HCT116 (cell line): ENCODE data around the gene ACSBG1. TPM values are rescaled to one million over a fixed set of nuclear protein-coding genes. Genes with fewer than 3 reads are reported as not detected.

Experiments
- ATAC-seq: fragments of 200-7000 bp; cut with Tn5 transposase; 2 replicates; pipeline ENCODE4 v1.9.1; 2020; ENCODE audit warnings: mild to moderate bottlenecking, moderate library complexity
- BruUV-seq: library from RNA; stranded (reverse); fragments of 400-500 nt; replicated peaks from 2 replicates; lab custom pipeline; 2021; lab: Mats Ljungman, UMichigan
- CTCF ChIA-PET: fragments of 300-600 bp; sonication (Branson Sonifier 250); formaldehyde crosslinking; loops from one replicate; lab custom pipeline; 2021; ENCODE audit warnings: antibody characterized with exemption; lab: Charles Lee
- POLR2A ChIA-PET: fragments of 300-600, 350-600 bp; sonication (Branson Sonifier 250); formaldehyde crosslinking; loops from one replicate; lab custom pipeline; 2021; ENCODE audit warnings: antibody characterized with exemption; lab: Charles Lee
- RAD21 ChIA-PET, 2 experiments: fragments of 300-600 bp; sonication (Branson Sonifier 250); formaldehyde crosslinking; loops; one replicate each; lab custom pipeline; 2023; ENCODE audit warnings: low total read pairs in 2 of 2; ENCODE audit not compliant: uncharacterized antibody in 2 of 2, unreplicated experiment in 2 of 2, low non-redundant PET in 1 of 2; lab: Charles Lee
- DNase-seq: peaks from one replicate; pipeline ENCODE4 v3.0.0-alpha.2; 2010; ENCODE audit warnings: low read depth, low spot score
- H2AFZ ChIP-seq: fragments of 200-600 bp; shearing (Covaris generic), sonication (generic); 2 replicates; pipeline ENCODE4 v1.6.1; 2017; ENCODE audit warnings: low read depth, mixed run types, mixed read lengths, antibody characterized with exemption, low read length; ENCODE audit not compliant: poor library complexity, severe bottlenecking
- H3K27ac ChIP-seq: 2 replicates; pipeline ENCODE4 v1.5.1; 2012; ENCODE audit warnings: low read depth, low read length
- H3K27me3 ChIP-seq: fragments of 200-600 bp; sonication (generic); 2 replicates; pipeline ENCODE4 v1.6.1; 2016; ENCODE audit warnings: mixed run types, low read length, mixed read lengths; ENCODE audit not compliant: insufficient read depth
- H3K36me3 ChIP-seq, 2 experiments: fragments of 200-500 bp in 1 of 2; fragments of 200-600 bp in 1 of 2; sonication (Bioruptor generic) in 1 of 2; sonication (generic) in 1 of 2; 2 replicates each; pipeline versions ENCODE4 v1.5.1 to v1.6.1; 2014 to 2016; ENCODE audit warnings: low read length in 2 of 2, inconsistent platforms in 1 of 2, mixed read lengths in 1 of 2, mixed run types in 1 of 2; ENCODE audit not compliant: insufficient read depth in 2 of 2, control insufficient read depth in 1 of 2
- H3K4me1 ChIP-seq, 2 experiments: fragments of 200-600 bp in 1 of 2; sonication (generic) in 1 of 2; 2 replicates each; pipeline versions ENCODE4 v1.5.1 to v1.6.1; 2012 to 2017; ENCODE audit warnings: low read length in 2 of 2, inconsistent platforms in 1 of 2, mild to moderate bottlenecking in 1 of 2, mixed read lengths in 1 of 2, mixed run types in 1 of 2, moderate library complexity in 1 of 2; ENCODE audit not compliant: insufficient read depth in 2 of 2, control insufficient read depth in 1 of 2
- H3K4me2 ChIP-seq: fragments of 200-600 bp; sonication (generic); 2 replicates; pipeline ENCODE4 v1.6.1; 2017; ENCODE audit warnings: mixed run types, low read length, mixed read lengths
- H3K4me3 ChIP-seq, 2 experiments: fragments of 200-600 bp in 1 of 2; sonication (generic) in 1 of 2; replicated peaks in 1 of 2; 2 replicates each; pipeline ENCODE4 v1.5.1; 2011 to 2016; ENCODE audit warnings: low read length in 2 of 2, control low read depth in 1 of 2, low read depth in 1 of 2, mild to moderate bottlenecking in 1 of 2, mixed read lengths in 1 of 2, mixed run types in 1 of 2
- H3K79me2 ChIP-seq: fragments of 200-600 bp; sonication (generic); 2 replicates; pipeline ENCODE4 v1.6.1; 2017; ENCODE audit warnings: mild to moderate bottlenecking, mixed run types, low read length, moderate library complexity, mixed read lengths; ENCODE audit not compliant: insufficient read depth
- H3K9ac ChIP-seq: fragments of 200-600 bp; sonication (generic); 2 replicates; pipeline ENCODE4 v1.6.1; 2016; ENCODE audit warnings: low read length, mixed read lengths
- H3K9me2 ChIP-seq: fragments of 200-600 bp; sonication (generic), shearing (Covaris generic); 2 replicates; pipeline ENCODE4 v1.6.1; 2017; ENCODE audit warnings: mixed run types, mild to moderate bottlenecking, moderate library complexity; ENCODE audit not compliant: insufficient read depth
- H3K9me3 ChIP-seq, 2 experiments: fragments of 200-500 bp in 1 of 2; fragments of 200-600 bp in 1 of 2; sonication (Bioruptor generic) in 1 of 2; sonication (generic) in 1 of 2; 2 replicates each; pipeline ENCODE4 v1.6.1; 2014 to 2017; ENCODE audit warnings: low read length in 2 of 2, mixed read lengths in 2 of 2, inconsistent platforms in 1 of 2, low read depth in 1 of 2, mild to moderate bottlenecking in 1 of 2, mixed run types in 1 of 2, moderate library complexity in 1 of 2; ENCODE audit not compliant: control insufficient read depth in 1 of 2, insufficient read depth in 1 of 2
- H4K20me1 ChIP-seq: fragments of 200-600 bp; sonication (generic), shearing (Covaris generic); 2 replicates; pipeline ENCODE4 v1.6.1; 2017; ENCODE audit warnings: mixed run types, mild to moderate bottlenecking, moderate library complexity; ENCODE audit not compliant: insufficient read depth
- CEBPB ChIP-seq: IDR thresholded peaks from 2 replicates; pipeline ENCODE4 v1.6.1; 2012; ENCODE audit warnings: low read depth
- CTCF ChIP-seq, 3 experiments: fragments of 200-600 bp in 1 of 3; sonication (generic) in 1 of 3; IDR thresholded peaks in 2 of 3; conservative IDR thresholded peaks in 1 of 3; 2 replicates each; pipeline ENCODE4 v1.5.1; 2012 to 2017; ENCODE audit warnings: low read depth in 2 of 3, low read length in 2 of 3, antibody characterized with exemption in 1 of 3, borderline replicate concordance in 1 of 3, control low read depth in 1 of 3, mild to moderate bottlenecking in 1 of 3, mixed read lengths in 1 of 3, mixed run types in 1 of 3, moderate library complexity in 1 of 3; ENCODE audit not compliant: insufficient read depth in 1 of 3
- EGR1 ChIP-seq: IDR thresholded peaks from 2 replicates; pipeline ENCODE4 v1.6.1; 2012; ENCODE audit warnings: low read depth
- JUND ChIP-seq: IDR thresholded peaks from 2 replicates; pipeline ENCODE4 v1.6.1; 2012
- MAX ChIP-seq: IDR thresholded peaks from 2 replicates; pipeline ENCODE4 v1.6.1; 2012
- POLR2AphosphoS5 ChIP-seq: IDR thresholded peaks from 2 replicates; pipeline ENCODE4 v1.6.1; 2011; ENCODE audit warnings: mild to moderate bottlenecking, low read depth, low read length, moderate library complexity
- RAD21 ChIP-seq: IDR thresholded peaks from 2 replicates; pipeline ENCODE4 v1.6.1; 2012; ENCODE audit warnings: low read depth, mild to moderate bottlenecking
- SIN3A ChIP-seq: IDR thresholded peaks from 2 replicates; pipeline ENCODE4 v1.6.1; 2012; ENCODE audit warnings: low read depth
- SP1 ChIP-seq: IDR thresholded peaks from 2 replicates; pipeline ENCODE4 v1.6.1; 2012; ENCODE audit warnings: low read depth
- TCF7L2 ChIP-seq: IDR thresholded peaks from 2 replicates; pipeline ENCODE4 v1.7.0; 2011; ENCODE audit warnings: borderline replicate concordance, inconsistent platforms; ENCODE audit not compliant: insufficient read depth, insufficient read length; ENCODE audit errors: extremely low read depth
- YY1 ChIP-seq: IDR thresholded peaks from 2 replicates; pipeline ENCODE4 v1.6.1; 2011; ENCODE audit warnings: low read length, low read depth, moderate library complexity, mild to moderate bottlenecking; ENCODE audit not compliant: insufficient replicate concordance; ENCODE audit errors: extremely low read depth
- ZFX ChIP-seq: fragments of 450-650 bp; IDR thresholded peaks from 2 replicates; pipeline ENCODE4 v1.6.1; 2017
- intact Hi-C: fragments of 100-400 bp; cut with micrococcal nuclease; formaldehyde crosslinking; loops from 2 replicates; pipeline ENCODE4 v1.10.0; 2022
- total RNA-seq: library from RNA; stranded (reverse); gene quantifications from one replicate; pipeline ENCODE4 v1.2.1, GENCODE V29; 2021; ENCODE audit not compliant: unreplicated experiment
- TF ChIP-seq, protein P1 (sequence below): IDR thresholded peaks from 2 replicates; pipeline ENCODE4 v1.6.1; 2012; ENCODE audit warnings: low read depth

Gene ACSBG1
- total RNA-seq, 1 experiment from 2014 or later = 0.71 TPM

- DNase-seq = no peak
- no peak overlapping the region for H3K4me3 ChIP-seq
- no peak overlapping the region for H2AFZ ChIP-seq
- no peaks in the 10 kb centered on the region for H3K79me2 ChIP-seq
- POLR2A ChIA-PET = no interaction called here
- no peak for TF ChIP-seq MAX
- TF ChIP-seq CTCF (IDR thresholded peaks at IDR 0.05 in 2 of 3, conservative IDR thresholded peaks at IDR 0.05 in 1 of 3; ENCODE audit: borderline replicate concordance in 1 of 3, insufficient read depth in 1 of 3, low read depth in 2 of 3, low read length in 2 of 3) = peak in 1 of 3 experiments; percentile 8; a peak in 1 of 6 replicates
- TF ChIP-seq, all 23 proteins: peak for 1
- no TSS peak for BruUV-seq
- no peaks in the 10 kb centered on the region for H3K9me3 ChIP-seq
- no peak overlapping the region for H3K9ac ChIP-seq
- no peaks in the 10 kb centered on the region for H3K27me3 ChIP-seq
- no peaks in the 10 kb centered on the region; a peak in 1 of 4 replicates for H3K4me1 ChIP-seq
- ChIA-PET RAD21 (no interaction called here), CTCF (interaction anchor here (1.0 kb wide), 1 partner anchor 56 kb away, joined by 3 read pairs; no protein-coding TSS in a partner anchor)
- H3K9me2 ChIP-seq = no peaks in the 10 kb centered on the region
- ATAC-seq = peak; percentile 38; the same call in 1 of the 2 replicates
- no peak overlapping the region for H3K4me2 ChIP-seq
- intact Hi-C loops = no loop called here
- H4K20me1 ChIP-seq = no peaks in the 10 kb centered on the region
- no peaks in the 10 kb centered on the region for H3K36me3 ChIP-seq
- H3K27ac ChIP-seq = no peak overlapping the region
These were observed 94.1 kb downstream of the ACSBG1 start for GRCh38 chr15:78140292-78140691.

DNA sequence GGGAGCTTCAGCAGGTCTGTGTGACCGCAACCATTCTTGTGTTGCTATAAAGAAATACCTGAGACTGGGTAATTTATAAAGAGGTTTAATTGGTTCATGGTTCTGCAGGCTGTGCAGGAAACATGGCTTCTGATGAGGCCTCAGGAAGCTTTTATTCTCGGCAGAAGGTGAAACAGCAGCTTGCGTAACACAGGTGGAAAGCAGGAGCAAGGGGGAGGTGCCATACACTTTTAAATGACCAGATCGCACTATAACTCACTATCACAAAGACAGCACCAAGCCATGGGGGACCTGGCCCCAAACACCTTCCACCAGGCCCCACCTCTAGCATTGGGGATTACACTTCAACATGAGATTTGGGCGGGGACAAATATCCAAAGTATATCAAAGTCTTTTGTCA, 94.8 kb downstream of the ACSBG1 start:
- Histone ChIP-seq H3K4me3 (no peak overlapping the region), H3K27me3 (no peaks in the 10 kb centered on the region), H3K9me2 (no peaks in the 10 kb centered on the region), H3K27ac (no peak overlapping the region), H3K4me2 (no peak overlapping the region), H3K9ac (no peak overlapping the region), H4K20me1 (no peaks in the 10 kb centered on the region), H3K9me3 (no peaks in the 10 kb centered on the region), H2AFZ (no peak overlapping the region), H3K79me2 (no peaks in the 10 kb centered on the region), H3K36me3 (no peaks in the 10 kb centered on the region), H3K4me1 (no peaks in the 10 kb centered on the region; a peak in 1 of 4 replicates)
- ChIA-PET POLR2A (interaction anchor here (0.9 to 1.0 kb wide), 2 partner anchors 10 to 16 kb away, joined by 3 read pairs; partner anchors contain the start of gene IDH3A), RAD21 (no interaction called here), CTCF (interaction anchor here (0.9 to 1.0 kb wide), 2 partner anchors 9 to 56 kb away, joined by 3 read pairs; partner anchors contain the start of gene IDH3A)
- intact Hi-C loops = no loop called here
- no TSS peak for BruUV-seq
- ATAC-seq = no peak
- DNase-seq = no peak
- no peak for TF ChIP-seq JUND
- TF ChIP-seq ZFX = no peak
- no peak for TF ChIP-seq SIN3A
- no peak for TF ChIP-seq TCF7L2
- no peak for TF ChIP-seq RAD21
- no peak for TF ChIP-seq EGR1
- no peak for TF ChIP-seq MAX
- no peak for TF ChIP-seq CEBPB
- no peak for TF ChIP-seq POLR2AphosphoS5
- TF ChIP-seq, protein P1, sequence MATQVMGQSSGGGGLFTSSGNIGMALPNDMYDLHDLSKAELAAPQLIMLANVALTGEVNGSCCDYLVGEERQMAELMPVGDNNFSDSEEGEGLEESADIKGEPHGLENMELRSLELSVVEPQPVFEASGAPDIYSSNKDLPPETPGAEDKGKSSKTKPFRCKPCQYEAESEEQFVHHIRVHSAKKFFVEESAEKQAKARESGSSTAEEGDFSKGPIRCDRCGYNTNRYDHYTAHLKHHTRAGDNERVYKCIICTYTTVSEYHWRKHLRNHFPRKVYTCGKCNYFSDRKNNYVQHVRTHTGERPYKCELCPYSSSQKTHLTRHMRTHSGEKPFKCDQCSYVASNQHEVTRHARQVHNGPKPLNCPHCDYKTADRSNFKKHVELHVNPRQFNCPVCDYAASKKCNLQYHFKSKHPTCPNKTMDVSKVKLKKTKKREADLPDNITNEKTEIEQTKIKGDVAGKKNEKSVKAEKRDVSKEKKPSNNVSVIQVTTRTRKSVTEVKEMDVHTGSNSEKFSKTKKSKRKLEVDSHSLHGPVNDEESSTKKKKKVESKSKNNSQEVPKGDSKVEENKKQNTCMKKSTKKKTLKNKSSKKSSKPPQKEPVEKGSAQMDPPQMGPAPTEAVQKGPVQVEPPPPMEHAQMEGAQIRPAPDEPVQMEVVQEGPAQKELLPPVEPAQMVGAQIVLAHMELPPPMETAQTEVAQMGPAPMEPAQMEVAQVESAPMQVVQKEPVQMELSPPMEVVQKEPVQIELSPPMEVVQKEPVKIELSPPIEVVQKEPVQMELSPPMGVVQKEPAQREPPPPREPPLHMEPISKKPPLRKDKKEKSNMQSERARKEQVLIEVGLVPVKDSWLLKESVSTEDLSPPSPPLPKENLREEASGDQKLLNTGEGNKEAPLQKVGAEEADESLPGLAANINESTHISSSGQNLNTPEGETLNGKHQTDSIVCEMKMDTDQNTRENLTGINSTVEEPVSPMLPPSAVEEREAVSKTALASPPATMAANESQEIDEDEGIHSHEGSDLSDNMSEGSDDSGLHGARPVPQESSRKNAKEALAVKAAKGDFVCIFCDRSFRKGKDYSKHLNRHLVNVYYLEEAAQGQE = no peak
- TF ChIP-seq SP1 = no peak
- TF ChIP-seq YY1 = no peak
